ENCODE results near the gene CAMK4. TPM values are rescaled to one million over a fixed set of nuclear protein-coding genes. Genes with fewer than 3 reads are reported as not detected.
A peak's percentile ranks its signal among the peaks of the same experiment; 100 is the strongest.
"Not testable (repeated sequence)": the region's sequence is repeated elsewhere in the genome, so short reads cannot be mapped to it uniquely, and the experiment has no call there.

CAMK4 gene
- total RNA-seq, 1 experiment from 2014 or later: 0.10 TPM

DNA sequence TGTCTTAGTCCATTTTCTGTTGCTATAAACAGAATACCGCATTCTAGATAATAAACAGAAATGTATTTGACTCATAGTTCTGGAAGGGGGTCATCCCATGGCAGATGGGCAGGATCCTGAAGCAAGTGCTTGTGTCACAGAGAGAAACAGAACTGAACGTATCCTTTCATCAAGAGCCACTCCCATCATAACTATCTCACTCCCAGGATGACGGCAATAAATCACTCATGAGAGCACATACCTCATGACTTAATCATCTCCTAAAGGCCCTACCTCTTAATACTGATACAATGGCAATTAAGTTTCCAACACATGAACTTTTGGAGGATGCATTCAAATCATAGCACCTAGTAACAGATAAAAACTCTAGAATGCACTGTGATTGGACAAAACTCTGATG, 142.9 kb downstream of the CAMK4 start:
- DNase-seq (ENCODE audit: extremely low read depth, low read depth): peak; percentile 26

DNA sequence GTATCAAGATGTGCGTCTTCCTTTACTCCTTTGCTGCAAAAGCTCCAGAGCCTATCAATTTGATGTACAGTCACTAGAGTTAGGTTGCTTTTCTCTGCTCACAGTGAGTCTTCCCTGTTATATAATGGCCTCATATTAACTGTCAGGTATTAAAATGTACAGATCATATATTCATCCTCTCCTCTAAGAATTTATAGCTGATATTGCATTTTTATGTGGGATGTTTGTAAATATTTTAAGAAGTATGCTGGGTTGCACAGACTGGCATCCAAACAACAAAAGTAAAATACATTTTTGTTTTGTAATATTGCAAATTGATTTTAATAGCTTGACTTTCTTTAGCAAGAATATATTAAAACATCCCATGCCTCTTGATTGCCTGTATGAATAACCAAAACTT, 148.6 kb downstream of the CAMK4 start:
- no peak for DNase-seq (ENCODE audit: extremely low read depth, low read depth)

DNA sequence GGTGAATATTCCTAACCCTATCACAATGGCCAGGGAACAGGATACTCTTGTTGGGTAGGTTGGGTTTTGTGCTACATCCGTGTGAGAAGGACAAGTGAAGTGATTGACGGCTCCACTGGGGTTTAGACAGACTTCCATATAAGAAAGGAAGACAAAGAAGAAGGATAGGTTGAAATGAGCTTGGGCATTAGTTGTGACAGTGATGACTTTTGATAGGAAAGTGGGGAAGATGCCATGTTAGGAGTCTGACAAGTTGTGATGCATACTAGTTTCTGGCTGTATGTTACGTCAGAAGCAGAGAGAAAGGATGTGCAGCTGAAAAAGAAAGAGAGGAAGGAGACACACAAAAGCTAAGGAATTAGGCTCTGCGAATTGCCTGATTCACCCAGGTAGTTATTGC, 150.2 kb downstream of the CAMK4 start:
- no peak for DNase-seq (ENCODE audit: extremely low read depth, low read depth)

DNA sequence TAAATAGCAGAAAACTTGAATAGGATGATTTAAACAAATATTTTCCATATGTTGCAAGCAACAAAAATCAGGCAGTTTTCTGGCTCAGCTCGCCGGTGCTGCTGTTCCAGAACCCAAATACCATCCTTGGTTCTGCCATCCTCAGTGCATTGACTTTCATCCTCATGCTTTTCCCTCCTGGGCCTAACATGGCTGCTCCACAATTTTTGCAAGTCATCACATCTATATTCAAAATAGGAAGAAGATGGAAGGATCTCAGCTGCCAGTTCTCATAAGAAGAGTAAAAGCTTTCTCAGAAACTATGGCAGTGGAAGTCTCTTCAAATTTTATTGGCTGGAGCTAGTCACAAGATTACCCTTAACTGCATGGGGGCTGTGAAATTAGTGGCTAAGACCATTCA, 151.5 kb downstream of the CAMK4 start:
- no peak for DNase-seq (ENCODE audit: extremely low read depth, low read depth)

DNA sequence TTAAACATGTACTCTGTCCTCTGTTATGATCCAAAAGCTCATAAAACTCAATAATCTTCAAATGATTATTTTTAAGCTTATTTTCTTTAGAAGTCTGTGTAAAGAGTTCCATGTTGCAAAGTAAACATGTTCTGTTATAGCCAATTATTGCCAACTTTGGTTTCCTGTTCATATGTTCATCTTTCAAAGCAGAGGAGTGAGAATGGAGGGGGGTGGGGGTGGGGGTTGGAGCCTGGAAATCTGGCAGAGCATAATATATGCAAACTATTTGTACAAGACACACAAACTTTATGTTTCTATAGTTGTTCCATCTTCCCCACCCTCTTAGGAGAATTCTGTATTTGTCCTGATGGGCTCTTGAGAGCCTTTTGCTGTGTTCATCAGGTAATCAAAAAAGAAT, 153.1 kb downstream of the CAMK4 start:
- DNase-seq (ENCODE audit: extremely low read depth, low read depth): no peak

DNA sequence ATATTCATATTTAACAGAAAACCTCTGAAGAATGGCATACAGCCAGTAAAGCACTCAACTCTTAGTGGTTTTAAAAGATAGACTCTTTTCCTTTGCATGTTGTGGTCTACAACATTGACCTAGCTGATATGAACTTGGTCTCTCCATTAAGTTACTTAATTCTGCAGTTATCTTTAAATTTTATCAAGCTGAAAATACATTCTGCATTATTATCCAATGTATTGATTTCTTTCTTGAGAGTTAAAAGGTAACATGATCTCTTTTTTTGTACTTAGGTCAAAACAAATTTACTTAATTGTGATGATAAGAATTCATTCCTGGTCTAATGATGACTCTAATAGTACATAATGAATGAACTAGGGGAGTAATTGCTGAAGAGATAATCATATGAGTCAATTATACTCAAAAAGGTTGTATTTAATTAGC, 155.2 kb downstream of the CAMK4 start:
- no peak for DNase-seq (ENCODE audit: extremely low read depth, low read depth)

DNA sequence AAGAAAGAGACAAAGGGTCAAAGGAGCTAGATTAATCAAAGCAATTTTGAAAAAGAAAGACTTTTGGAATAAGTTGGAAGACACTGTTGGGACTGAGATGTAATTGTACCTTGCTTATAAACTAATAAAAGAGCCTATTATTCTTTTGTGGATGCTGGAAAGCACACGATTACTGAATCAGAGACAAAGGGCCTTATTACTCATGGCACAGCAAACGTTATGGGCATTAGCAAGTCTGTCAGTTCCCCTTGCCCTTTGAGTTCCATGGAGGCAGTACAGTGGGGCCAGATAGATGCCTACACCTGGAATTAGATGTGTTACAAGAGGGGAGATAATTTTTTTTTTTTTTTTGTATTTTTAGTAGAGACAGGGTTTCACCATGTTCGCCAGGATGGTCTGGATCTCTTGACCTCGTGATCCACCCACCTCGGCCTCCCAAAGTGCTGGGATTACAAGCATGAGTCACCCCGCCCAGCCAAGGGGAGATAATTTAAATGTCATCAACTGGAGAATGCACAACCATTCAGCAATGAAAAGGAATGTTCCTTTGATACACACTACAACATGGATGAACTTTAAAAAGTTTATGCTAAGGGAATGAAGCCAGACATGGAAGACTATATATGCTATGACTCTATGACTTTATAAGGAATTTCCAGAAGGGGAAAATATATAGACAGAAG, 159.2 kb downstream of the CAMK4 start:
- DNase-seq (ENCODE audit: extremely low read depth, low read depth): no peak

DNA sequence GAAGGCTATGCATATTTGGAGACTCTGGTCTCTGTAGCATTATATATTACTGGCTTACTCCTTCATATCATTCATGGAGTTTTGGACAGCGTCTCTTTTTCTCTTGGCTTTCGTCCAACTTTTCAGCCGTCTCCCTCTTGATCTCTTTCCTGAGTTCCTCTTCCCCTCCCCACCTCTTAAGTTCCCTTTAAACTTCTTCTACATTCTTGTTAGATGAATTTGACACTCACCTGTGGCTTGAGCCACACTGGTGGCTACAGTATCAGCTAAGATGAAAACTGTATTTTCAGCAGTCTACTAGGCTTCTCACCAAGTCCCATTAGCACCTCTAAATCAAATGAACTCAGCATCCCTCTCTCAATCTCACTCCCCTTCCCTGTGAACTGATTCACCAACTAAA, 160.0 kb downstream of the CAMK4 start:
- no peak for DNase-seq (ENCODE audit: extremely low read depth, low read depth)

DNA sequence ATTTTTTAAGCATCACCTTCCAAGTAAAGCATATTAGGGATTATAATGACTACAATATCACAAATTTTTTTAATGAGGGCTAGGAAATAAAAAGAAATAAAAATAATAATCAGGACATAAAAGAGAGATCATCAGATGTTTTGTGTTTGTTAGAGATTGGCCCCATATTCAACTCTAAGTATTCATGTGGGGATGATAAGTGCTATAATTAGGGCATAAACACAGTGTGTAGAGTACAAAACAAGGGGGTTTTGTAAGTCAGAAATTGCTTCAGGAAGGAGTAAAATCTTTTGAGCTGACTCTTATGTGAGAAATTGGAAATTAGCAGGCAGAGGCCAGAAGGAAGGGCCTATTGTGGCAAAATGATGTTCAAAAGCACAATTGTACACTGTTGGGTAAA, 160.9 kb downstream of the CAMK4 start:
- DNase-seq (ENCODE audit: extremely low read depth, low read depth): no peak

DNA sequence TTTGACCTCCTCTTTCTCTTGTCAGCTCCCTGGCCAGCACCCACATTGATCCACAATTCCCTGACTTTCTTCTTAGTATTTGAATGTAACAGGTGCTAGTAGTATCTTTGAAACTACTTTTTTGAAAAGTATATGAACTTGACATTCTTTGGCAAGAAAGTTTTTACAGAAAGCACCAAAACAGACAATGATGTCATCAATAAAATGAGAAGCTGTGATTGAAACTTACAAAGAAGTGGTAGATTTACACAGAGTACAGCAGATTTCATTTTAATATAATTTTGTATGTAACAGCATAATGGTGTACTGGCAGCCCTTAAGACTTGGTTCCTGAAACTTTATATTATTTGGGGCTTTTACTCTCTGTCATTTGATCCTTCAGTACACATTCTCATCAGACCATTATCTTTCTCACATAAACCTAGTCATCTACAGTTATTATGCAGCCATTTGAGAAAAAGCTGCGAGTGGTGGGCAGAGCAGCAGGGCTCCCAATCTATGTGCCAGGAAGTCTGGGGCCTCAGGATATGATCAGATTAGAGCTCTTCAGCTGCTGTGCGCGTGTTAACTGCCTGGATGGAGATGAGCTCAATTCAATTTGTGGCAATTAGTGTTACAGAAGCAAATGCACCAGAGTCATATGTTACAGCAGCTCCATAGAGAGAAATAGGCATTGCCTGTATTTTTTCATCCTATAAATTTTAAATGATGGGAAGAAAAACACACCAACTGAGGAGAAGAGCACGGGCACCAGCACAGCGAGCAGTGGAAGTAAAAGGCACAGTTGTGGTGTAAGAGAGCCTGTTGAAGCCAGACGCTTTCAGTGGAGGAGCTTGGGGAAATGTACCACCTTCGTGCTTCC, 162.0 kb downstream of the CAMK4 start:
- DNase-seq (ENCODE audit: extremely low read depth, low read depth): no peak

DNA sequence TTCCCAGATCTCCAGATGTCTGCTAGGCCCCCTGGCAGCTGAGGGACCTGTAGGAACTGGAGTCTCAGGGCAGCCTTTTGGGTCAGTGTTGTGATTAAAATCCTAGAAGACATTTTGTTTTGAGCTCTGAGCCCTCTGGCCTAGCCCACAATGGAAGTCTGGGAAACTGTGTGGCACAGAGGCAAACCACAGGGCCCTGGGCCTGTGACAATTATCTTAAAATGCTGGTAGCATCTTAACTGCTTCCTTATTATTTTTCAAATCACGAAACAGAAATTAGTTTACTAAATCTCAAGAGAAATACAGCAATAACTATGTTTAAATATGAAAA, 162.6 kb downstream of the CAMK4 start:
- DNase-seq (ENCODE audit: extremely low read depth, low read depth): no peak

DNA sequence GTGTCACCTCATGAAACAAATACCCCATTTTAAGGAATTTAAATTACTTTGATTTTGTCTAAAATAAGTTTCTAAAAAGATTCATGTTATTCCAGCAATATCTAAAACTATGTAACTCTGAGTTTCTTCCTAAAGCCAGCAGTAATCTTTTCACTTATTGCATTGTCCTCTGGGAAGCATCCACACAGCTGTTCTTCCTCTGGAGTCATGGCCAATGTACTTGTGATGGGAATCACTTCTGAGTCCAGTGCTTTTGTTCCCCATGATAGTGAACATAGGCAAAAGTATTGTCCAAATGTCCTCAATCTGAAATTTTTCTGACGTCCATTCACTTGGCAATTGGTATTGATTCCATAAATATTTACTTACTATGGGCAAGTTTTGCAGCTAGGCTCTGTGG, 163.2 kb downstream of the CAMK4 start:
- no peak for DNase-seq (ENCODE audit: extremely low read depth, low read depth)

DNA sequence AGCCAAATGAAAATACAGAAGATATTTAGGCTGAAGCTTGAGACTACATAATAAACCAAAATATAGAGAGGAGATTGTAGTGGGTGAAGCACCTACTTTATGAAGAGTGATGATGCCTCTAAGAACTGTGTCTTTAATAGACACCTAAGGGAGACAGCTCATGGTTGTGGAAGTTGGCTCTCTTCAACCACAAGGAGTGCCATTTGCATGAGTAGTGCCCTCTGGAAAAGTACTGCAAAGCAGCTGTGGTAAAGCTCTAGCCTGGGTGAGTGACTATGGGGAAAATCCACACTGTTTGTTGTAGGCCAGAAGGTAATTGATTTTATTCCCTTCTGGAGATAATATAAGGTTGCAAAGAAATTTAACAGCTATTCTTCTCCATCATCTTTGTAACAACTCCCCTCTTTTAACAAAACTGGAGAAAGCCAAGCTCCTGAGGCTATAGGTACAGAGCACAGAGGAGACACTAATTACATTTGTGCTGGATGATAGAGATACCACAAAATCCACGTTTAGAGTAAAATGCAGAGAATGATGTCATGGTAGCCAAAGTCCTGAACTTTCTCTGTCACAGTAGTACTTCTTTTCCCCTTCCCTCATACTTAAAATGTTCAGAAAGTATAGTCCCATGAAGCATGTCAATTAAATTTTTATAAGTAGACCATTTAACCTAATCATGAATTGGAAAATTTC, 165.4 kb downstream of the CAMK4 start:
- DNase-seq (ENCODE audit: extremely low read depth, low read depth): no peak

DNA sequence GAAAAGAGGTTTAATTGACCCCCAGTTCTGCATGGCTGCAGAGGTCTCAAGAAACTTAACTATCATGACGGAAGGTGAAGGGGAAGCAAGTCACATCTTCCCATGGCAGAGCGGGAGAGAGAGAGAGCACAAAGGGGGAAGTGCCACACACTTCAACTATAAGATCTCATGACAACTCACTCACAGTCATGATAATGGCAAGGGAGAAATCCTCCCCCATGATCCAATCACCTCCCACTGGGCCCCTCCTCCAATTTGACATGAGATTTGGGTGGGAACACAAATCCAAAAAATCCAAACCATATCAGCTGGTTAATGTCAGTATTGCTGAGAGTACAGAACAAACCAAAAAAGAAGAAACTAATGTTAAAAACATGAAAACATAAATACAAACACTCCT, 168.0 kb downstream of the CAMK4 start:
- DNase-seq (ENCODE audit: extremely low read depth, low read depth): no peak

DNA sequence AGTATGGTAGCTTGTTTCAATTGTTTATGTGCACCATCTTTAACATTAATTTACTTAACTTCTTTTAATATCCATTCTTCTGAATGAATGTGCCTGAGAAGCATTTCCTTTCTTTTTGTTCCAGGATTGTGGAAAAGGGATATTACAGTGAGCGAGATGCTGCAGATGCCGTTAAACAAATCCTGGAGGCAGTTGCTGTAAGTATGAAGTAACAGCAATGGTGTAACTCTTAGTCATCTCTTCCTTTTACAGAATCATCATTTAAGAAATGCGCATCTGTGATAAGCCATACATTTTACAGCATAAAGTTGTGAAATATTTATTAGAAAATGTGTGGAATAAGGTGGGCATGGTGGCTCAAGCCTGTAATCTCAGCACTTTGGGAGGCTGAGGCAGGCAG, 170.4 kb downstream of the CAMK4 start:
- DNase-seq (ENCODE audit: extremely low read depth, low read depth): no peak

DNA sequence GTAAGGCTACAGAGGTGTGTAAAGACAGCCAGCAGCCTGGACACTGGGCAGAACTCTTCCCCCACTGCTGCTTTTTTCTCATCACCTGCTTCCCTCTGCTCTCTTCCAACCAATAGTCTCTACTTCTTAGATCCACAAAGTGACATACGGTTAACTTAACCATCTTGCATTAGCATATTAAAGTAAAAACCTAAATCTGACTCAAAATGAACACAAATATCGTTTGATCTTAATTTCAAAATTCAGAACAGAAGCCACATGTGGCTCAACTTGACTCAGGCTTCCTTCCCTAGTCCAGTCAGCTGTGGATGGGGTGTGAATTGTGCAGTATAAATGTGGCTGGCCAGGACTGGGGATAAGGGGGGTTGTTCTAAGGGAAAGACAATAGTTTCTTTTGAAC, 173.8 kb downstream of the CAMK4 start:
- no peak for DNase-seq (ENCODE audit: extremely low read depth, low read depth)

DNA sequence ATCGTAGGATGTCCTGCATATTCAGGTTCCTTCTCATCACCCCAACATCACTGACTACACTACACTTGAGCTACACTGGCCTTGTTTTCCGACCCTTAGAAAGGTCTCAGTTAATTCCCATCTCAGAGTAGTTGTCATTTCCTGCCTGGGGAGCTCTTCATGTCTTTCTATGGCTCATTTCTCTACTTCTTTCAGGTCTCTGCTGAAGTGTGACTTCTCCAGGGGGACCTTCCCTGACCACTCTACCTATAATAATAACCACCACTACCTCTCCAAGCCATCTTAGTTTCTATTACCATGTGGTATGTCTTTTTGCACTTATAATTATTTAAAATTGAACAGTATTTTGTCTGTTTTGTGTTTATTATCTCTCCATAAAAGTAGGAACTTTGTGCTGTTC, 174.9 kb downstream of the CAMK4 start:
- DNase-seq (ENCODE audit: extremely low read depth, low read depth): no peak

DNA sequence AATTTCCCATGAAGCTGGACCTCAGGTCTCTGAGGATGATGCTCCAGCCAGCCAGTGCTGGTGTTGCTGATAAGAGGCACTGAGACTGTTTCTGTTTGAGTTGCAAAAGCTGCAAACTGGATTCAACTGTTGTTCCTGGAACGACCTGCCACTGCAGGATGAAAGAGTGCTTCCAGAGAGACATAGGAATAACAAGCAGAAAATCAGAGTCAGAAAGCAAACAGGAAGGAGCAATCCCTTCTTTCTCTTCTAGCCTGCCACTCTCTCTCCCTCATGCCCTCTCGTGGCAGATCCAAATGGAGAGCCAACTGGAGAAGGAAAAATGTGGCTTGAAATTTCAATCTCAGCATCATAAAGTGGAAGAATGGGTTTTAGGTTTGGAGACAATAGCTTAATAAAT, 177.7 kb downstream of the CAMK4 start:
- no peak for DNase-seq (ENCODE audit: extremely low read depth, low read depth)

DNA sequence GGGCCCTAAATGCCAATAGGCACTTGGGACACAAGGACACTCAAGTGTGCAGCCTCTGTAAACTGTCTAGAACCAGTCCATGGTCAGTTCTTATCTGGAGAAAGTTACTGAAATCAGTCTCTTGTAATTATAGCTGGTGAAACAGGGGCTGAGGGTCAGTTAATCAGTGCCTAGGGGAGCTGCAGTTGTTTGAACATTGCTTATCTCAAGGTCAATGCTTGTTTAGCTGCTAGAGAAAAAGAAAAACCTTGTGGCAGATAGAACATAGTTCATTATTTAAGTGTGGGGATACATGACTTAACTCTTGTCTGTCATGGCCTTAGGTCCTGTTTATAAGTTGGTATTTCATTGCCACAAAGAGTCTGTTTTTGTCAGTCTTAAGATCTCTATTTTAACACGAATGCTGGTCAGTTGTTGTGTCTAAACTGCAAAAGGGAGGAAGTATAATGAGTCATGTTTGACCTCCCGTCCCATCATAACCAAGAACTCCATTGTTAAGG, 180.1 kb downstream of the CAMK4 start:
- DNase-seq (ENCODE audit: extremely low read depth, low read depth): no peak

DNA sequence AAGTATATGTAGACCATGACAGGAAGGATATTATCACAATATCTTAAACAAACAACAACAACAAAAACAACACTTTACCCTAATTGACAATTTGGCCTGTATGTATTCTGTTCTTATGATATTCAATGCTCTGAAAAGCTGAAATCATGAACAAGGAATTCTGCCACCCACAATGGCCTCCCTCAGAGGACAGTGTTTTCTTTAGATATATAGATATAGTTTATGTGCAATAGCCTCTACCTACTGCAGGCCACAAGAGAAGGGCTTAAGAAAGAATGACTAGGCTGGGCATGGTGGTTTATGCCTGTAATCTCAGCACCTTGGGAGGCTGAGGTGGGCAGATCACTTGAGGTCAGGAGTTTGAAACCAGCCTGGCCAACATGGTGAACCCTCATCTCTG, 183.4 kb downstream of the CAMK4 start:
- DNase-seq (ENCODE audit: extremely low read depth, low read depth): no peak

DNA sequence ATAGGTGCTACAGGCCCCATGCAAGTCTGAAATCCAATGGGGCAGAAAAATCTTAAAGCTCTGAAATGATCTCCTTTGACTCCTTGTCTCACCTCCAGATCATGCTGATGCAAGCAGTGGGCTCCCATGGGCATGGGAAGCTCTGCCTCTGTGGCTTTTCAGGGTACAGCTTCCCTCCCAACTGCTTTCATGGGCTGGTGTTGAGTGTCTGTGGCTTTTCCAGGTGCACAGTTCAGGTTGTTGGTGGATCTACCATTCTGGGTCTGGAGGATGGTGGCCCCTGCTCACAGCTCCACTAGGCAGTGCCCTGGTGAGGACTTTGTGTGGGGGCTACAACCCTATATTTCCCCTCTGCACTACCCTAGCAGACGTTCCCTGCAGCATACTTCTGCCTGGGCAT, 184.6 kb downstream of the CAMK4 start:
- DNase-seq (ENCODE audit: extremely low read depth, low read depth): no peak

DNA sequence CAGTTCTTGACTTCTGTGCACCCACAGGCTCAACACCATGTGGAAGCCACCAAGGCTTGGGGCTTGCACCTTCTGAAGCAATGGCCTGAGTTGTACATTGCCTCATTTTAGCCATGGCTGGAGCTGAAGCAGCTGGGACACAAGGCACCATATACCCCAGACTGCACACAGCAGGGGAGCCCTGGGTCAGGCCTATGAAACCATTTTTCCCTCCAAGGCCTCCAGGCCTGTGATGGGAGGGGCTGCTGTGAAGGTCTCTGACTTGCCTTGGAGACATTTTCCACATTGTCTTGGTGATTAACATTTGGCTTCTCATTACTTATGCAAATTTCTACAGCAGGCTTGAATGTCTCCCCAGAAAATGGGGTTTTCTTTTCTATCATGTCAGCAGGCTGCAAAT, 185.1 kb downstream of the CAMK4 start:
- DNase-seq (ENCODE audit: extremely low read depth, low read depth): not testable (repeated sequence)
